ENCODE results near the gene KISS1R.

GRCh38 chr19:887599-887998 lies 29.5 kb upstream of the KISS1R start:
- TF ChIP-seq FOXP2 (optimal IDR thresholded peaks at IDR 0.05; ENCODE audit: control extremely low read depth, extremely low read length, insufficient read depth) (no peak), EZH2 (IDR thresholded peaks at IDR 0.05) (no peak), POLR2AphosphoS5 (IDR thresholded peaks at IDR 0.05; ENCODE audit: borderline replicate concordance, low read depth, low read length) (no peak)

Measured in SK-N-MC (cell line).